ENCODE data around the gene PRKAG1.

DNA sequence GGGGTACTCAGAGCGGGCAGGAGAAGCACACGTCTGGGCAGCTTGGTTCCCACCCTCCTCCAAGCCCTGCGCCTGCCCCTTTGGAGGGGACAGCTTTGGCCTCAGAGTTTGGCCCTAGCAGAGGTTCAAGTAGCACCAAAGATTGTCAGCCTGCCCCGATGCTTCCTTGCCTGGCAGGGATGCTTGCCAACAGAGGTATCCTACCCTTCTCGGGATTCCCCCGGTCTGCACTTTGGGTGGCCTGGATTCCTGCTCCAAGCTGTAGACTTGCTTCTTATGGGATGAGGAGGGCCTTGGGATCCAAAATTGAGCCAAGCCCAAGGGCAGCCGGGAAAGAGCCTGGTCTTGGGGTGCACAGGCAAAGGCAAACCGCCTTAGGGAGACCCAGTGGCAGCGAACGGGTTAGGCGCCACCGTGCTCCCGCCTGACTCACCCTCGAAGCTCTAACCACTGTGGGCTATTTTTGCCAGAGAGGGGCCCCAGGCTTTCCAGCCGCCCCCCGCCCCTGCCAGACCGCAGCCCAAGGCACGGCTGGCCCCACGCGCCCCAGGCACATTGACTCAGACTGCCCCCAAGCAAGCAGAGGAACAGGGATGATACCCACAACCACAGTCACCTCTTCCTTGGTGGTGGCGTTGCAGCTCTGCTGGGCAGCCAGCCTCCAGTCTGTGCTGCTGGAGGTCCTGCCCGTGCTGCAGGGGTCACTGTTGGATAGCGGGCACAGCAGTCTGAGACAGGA is 46.2 kb downstream of the PRKAG1 start:
- TF ChIP-seq, protein P1, sequence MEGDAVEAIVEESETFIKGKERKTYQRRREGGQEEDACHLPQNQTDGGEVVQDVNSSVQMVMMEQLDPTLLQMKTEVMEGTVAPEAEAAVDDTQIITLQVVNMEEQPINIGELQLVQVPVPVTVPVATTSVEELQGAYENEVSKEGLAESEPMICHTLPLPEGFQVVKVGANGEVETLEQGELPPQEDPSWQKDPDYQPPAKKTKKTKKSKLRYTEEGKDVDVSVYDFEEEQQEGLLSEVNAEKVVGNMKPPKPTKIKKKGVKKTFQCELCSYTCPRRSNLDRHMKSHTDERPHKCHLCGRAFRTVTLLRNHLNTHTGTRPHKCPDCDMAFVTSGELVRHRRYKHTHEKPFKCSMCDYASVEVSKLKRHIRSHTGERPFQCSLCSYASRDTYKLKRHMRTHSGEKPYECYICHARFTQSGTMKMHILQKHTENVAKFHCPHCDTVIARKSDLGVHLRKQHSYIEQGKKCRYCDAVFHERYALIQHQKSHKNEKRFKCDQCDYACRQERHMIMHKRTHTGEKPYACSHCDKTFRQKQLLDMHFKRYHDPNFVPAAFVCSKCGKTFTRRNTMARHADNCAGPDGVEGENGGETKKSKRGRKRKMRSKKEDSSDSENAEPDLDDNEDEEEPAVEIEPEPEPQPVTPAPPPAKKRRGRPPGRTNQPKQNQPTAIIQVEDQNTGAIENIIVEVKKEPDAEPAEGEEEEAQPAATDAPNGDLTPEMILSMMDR (IDR thresholded peaks at IDR 0.05): peak; percentile 26
- no peak for TF ChIP-seq ZFX (IDR thresholded peaks at IDR 0.05; ENCODE audit: borderline replicate concordance)
